Dendritic cell treated with granulocyte-macrophage colony-stimulating factor and Interleukin-4, amounts not matched to agents 40 ng/mL and 50 ng/mL, for 4 days (primary cell): Measurements from ENCODE around the gene CMTM7.

Source experiments
- H3K27ac Mint-ChIP-seq: one replicate; pipeline ENCODE4 v1.8.0; 2022; ENCODE audit warnings: mild to moderate bottlenecking, mixed read lengths
- H3K27me3 Mint-ChIP-seq: one replicate; pipeline ENCODE4 v1.8.0; 2022; ENCODE audit warnings: mild to moderate bottlenecking, mixed read lengths
- H3K36me3 Mint-ChIP-seq: one replicate; pipeline ENCODE4 v1.8.0; 2022; ENCODE audit warnings: low read depth, mixed read lengths
- H3K4me1 Mint-ChIP-seq: one replicate; pipeline ENCODE4 v1.8.0; 2022; ENCODE audit warnings: low read depth, mixed read lengths
- H3K4me3 Mint-ChIP-seq: one replicate; pipeline ENCODE4 v1.8.0; 2022; ENCODE audit warnings: mild to moderate bottlenecking, moderate library complexity, mixed read lengths
- H3K9me3 Mint-ChIP-seq: one replicate; pipeline ENCODE4 v1.8.0; 2022; ENCODE audit warnings: mixed read lengths
- intact Hi-C: fragments of 100-400 bp; cut with micrococcal nuclease; formaldehyde crosslinking; loops from one replicate; pipeline ENCODE4 v1.15.0; 2022

CMTM7 gene

DNA sequence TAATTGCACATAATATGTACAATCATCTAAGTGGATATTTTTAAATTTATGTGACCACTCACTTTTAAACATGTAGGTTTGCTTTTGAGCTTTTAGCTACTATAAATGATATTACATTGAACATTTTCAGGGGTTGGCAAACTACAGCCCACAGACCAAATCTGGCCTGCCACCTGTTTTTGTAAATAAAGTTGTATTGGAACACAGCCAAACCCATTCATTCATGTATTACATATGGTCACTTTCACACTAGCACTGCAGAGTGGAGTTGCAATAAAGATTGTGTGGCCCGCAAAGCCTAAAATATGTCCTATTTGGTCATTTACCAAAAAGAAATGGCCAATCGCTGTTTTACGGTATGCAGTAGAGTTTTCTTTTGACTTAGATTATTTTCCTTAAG is 21.2 kb downstream of the CMTM7 start:
- no peaks in the 10 kb centered on the region for H3K27me3 Mint-ChIP-seq
- no peak overlapping the region for H3K27ac Mint-ChIP-seq
- no peaks in the 10 kb centered on the region for H3K9me3 Mint-ChIP-seq
- peaks cover 39% of the 10 kb centered on the region for H3K36me3 Mint-ChIP-seq
- H3K4me3 Mint-ChIP-seq, result no peak overlapping the region
- peaks cover 65% of the 10 kb centered on the region for H3K4me1 Mint-ChIP-seq
- intact Hi-C loops, result no loop called here

DNA sequence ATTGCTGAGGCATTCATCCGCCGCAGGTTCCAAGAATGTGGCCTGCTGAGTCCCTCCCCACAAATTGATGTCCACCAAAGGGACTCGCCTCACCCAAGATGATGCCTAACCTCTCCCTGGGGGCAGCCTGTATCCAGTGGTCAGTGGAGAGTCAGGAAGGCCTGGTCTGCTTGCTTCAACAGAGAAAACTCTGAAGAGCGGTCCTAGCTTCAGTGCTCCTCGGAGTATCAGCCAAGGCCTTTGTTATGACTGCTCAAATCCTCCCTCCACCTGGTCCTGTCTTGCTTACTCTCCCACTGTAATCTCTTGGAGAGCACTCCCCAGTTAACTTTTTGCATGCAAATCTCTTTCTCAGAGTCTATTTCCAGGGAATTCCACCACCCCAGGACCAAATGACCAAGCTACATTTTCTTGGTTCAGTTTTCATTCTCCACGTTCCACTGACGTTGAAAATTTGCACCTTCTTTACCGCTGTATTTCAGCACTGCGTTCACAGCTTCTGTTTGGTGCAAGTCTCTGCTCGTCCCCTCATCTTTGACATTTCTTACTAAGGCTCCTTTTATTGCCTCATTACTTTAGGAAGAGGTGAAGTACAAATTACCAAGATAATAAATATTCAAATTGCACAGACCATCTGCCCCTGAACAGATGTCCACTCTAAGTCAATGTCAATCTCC is 22.3 kb downstream of the CMTM7 start:
- no peaks in the 10 kb centered on the region for H3K9me3 Mint-ChIP-seq
- no peaks in the 10 kb centered on the region for H3K27me3 Mint-ChIP-seq
- H3K4me3 Mint-ChIP-seq, result no peak overlapping the region
- peak overlapping the region; percentile 65 for H3K27ac Mint-ChIP-seq
- H3K4me1 Mint-ChIP-seq, result peaks cover 65% of the 10 kb centered on the region
- peaks cover 41% of the 10 kb centered on the region for H3K36me3 Mint-ChIP-seq
- intact Hi-C loops, result no loop called here

- Mint-ChIP-seq H3K9me3 (no peaks in the 10 kb centered on the region), H3K27me3 (no peaks in the 10 kb centered on the region), H3K4me3 (no peak overlapping the region), H3K4me1 (peaks cover 66% of the 10 kb centered on the region), H3K27ac (peak overlapping the region; percentile 65), H3K36me3 (peaks cover 41% of the 10 kb centered on the region)
- intact Hi-C loops, result no loop called here
These were observed 23.0 kb downstream of the CMTM7 start for GRCh38 chr3:32414522-32415202.

DNA sequence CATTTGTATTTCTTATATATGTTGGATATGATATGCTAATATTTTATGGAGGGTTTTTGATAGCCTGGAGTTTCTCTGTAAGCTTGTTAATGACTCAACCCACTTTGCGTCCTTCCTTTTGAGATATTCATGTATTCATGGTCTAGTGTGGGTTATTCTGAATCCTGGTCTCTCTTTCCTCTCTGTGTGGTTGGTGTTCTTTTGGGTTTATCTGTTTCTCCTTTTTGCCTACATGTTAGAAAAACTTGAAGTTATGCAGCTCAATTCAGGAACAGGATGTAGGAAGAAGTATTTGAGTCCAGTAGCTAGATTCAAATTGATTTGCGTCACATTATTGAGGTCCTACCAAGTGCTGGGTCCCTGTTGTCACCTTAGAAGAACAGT is 28.1 kb downstream of the CMTM7 start:
- peaks cover 82% of the 10 kb centered on the region for H3K4me1 Mint-ChIP-seq
- H3K4me3 Mint-ChIP-seq, result peak overlapping the region; percentile 45
- H3K36me3 Mint-ChIP-seq, result peaks cover 26% of the 10 kb centered on the region
- peak overlapping the region; percentile 91 for H3K27ac Mint-ChIP-seq
- H3K9me3 Mint-ChIP-seq, result no peaks in the 10 kb centered on the region
- no peaks in the 10 kb centered on the region for H3K27me3 Mint-ChIP-seq
- intact Hi-C loops, result loop anchor here (5.0 kb wide), 1 partner anchor 48 kb away; no protein-coding TSS in a partner anchor

DNA sequence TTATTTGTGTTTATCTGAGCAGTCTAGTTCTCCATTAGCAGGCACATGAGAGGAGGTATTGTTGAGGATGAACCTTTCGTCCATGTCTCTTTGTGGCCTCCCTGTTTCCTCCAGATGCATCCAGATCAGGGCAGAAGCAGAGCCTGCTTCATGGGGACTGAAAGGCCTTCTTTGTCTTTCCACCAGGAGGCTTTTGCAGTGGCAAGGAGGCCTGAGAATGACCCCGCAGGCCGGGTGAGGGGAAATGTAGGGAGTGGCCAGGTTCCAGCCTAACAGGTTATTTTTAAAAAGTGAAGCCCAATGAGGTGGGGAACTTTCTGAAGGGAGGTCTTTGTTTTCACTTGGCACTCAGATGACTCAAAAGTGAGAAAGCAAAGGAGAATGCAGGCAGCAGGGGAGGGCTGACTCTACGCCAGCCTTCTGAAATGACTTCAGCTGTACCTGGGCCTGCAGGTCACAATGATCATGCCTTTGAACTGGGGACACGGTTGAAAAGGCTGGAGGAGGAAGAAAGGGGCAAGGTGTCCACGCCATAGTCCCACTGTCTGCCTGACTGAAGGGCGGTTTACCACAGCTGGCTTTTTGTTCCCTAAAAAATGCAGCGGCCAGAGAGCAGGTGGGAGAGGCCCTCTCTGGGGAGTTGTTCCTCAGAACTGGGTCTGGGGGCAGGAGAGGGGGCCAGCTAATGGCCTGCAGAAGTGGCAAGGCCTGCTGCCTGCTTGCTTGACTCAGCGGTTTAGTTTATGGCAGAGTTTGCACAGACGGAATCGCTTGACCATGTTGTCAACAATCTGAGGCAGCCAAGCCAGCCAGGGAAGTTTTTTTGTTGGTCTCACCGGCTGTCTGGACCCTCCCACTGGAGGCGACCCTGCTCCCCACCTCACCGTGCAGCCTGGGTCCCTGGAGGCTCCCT is 28.7 kb downstream of the CMTM7 start:
- H3K4me3 Mint-ChIP-seq, result peak overlapping the region; percentile 45
- H3K36me3 Mint-ChIP-seq, result peaks cover 24% of the 10 kb centered on the region
- H3K9me3 Mint-ChIP-seq, result no peaks in the 10 kb centered on the region
- intact Hi-C loops, result loop anchor here (5.0 kb wide), 1 partner anchor 47 kb away; no protein-coding TSS in a partner anchor
- peak overlapping the region; percentile 91 for H3K27ac Mint-ChIP-seq
- H3K27me3 Mint-ChIP-seq, result no peaks in the 10 kb centered on the region
- peaks cover 80% of the 10 kb centered on the region for H3K4me1 Mint-ChIP-seq

- Mint-ChIP-seq H3K4me1 (peaks cover 72% of the 10 kb centered on the region), H3K4me3 (peak overlapping the region; percentile 35), H3K36me3 (peaks cover 16% of the 10 kb centered on the region), H3K27ac (peak overlapping the region; percentile 91), H3K27me3 (no peaks in the 10 kb centered on the region), H3K9me3 (no peaks in the 10 kb centered on the region)
- intact Hi-C loops, result loop anchor here (5.0 kb wide), 1 partner anchor 46 kb away; no protein-coding TSS in a partner anchor
These were observed 29.5 kb downstream of the CMTM7 start for GRCh38 chr3:32421185-32421584.

GRCh38 chr3:32421991-32422859 is 30.6 kb downstream of the CMTM7 start:
- no peaks in the 10 kb centered on the region for H3K27me3 Mint-ChIP-seq
- no peak overlapping the region for H3K4me3 Mint-ChIP-seq
- H3K36me3 Mint-ChIP-seq, result peaks cover 15% of the 10 kb centered on the region
- peak overlapping the region; percentile 91 for H3K27ac Mint-ChIP-seq
- H3K9me3 Mint-ChIP-seq, result no peaks in the 10 kb centered on the region
- peaks cover 72% of the 10 kb centered on the region for H3K4me1 Mint-ChIP-seq
- intact Hi-C loops, result loop anchor here (5.0 kb wide), 1 partner anchor 45 kb away; no protein-coding TSS in a partner anchor

- intact Hi-C loops, result loop anchor here (5.0 kb wide), 1 partner anchor 44 kb away; no protein-coding TSS in a partner anchor
- Mint-ChIP-seq H3K4me3 (no peak overlapping the region), H3K36me3 (peaks cover 10% of the 10 kb centered on the region), H3K9me3 (no peaks in the 10 kb centered on the region), H3K4me1 (peaks cover 75% of the 10 kb centered on the region), H3K27ac (peak overlapping the region; percentile 67), H3K27me3 (no peaks in the 10 kb centered on the region)
These were observed 31.3 kb downstream of the CMTM7 start for GRCh38 chr3:32422943-32423342.

DNA sequence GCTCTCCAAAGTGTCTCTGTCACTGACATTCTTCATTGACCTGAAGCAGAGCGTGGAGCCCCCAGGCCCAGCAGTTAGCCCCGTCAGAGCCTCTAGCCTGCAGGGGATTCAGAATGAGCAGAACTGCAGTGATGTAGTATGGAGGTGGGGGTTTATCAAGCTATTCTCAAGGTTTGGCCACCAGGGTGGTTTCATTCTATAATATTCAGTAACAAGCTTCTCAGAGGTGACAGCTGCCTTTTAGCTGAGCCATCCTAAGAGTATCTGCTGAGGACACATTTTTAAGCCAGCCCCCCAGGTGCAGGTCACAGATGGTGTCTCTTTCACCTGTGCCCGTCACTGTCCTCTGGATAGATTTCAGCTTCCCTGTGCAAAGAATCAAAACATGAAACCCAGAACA is 31.9 kb downstream of the CMTM7 start:
- Mint-ChIP-seq H3K4me3 (no peak overlapping the region), H3K27ac (peak overlapping the region; percentile 67), H3K4me1 (peaks cover 75% of the 10 kb centered on the region), H3K27me3 (no peaks in the 10 kb centered on the region), H3K9me3 (no peaks in the 10 kb centered on the region), H3K36me3 (peaks cover 9% of the 10 kb centered on the region)
- intact Hi-C loops, result loop anchor here (5.0 kb wide), 1 partner anchor 44 kb away; no protein-coding TSS in a partner anchor

DNA sequence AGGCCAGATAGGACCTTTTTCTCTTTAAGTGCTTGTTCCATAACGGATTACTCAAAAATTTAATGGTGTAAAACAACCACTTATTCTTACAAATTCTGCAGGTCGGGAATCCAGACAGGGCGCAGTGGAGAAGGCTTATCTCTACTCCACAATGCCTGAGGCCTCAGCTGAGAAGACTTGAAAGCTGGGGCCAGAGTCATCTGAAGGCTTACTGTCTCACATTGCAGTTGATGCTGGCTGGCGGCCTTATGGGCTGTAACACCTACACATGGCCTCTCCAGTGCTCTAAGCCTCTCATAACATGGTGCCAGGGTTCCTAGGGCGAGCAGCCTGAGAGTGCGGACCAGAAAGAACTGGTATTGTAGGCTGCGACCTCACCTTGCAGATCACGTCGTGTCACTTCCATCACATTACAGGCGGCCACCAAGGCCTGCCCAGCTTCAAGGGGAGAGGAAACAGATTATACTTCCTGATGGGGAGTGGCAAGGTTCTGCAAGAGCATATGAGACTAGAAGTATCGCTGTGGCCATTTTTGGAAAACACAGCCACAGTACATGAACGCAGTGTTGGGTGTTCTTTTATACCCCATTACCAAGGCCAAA is 32.4 kb downstream of the CMTM7 start:
- Mint-ChIP-seq H3K9me3 (no peaks in the 10 kb centered on the region), H3K27ac (peak overlapping the region; percentile 67), H3K4me1 (peaks cover 77% of the 10 kb centered on the region), H3K36me3 (peaks cover 12% of the 10 kb centered on the region), H3K4me3 (no peak overlapping the region), H3K27me3 (no peaks in the 10 kb centered on the region)
- intact Hi-C loops, result loop anchor here (5.0 kb wide), 1 partner anchor 43 kb away; no protein-coding TSS in a partner anchor

GRCh38 chr3:32424581-32425250 is 33.1 kb downstream of the CMTM7 start:
- intact Hi-C loops, result loop anchor here (5.0 kb wide), 1 partner anchor 43 kb away; no protein-coding TSS in a partner anchor
- no peaks in the 10 kb centered on the region for H3K27me3 Mint-ChIP-seq
- peaks cover 73% of the 10 kb centered on the region for H3K4me1 Mint-ChIP-seq

More at GRCh38 chr3:32424581-32425250, 33.1 kb downstream of the CMTM7 start:
- peaks cover 18% of the 10 kb centered on the region for H3K36me3 Mint-ChIP-seq
- no peaks in the 10 kb centered on the region for H3K9me3 Mint-ChIP-seq
- H3K27ac Mint-ChIP-seq, result peak overlapping the region; percentile 67
- H3K4me3 Mint-ChIP-seq, result no peak overlapping the region
